ENCODE results near the gene CD247. TPM values are rescaled to one million over a fixed set of nuclear protein-coding genes. Genes with fewer than 3 reads are reported as not detected.

Gene CD247
- total and polyA plus RNA-seq, 9 of the 15 experiments (the other 6 are each of a cell fraction or from before 2014, with no cell fraction given) = 0.08 to 0.42 (median 0.28) TPM; not detected in 5

DNA sequence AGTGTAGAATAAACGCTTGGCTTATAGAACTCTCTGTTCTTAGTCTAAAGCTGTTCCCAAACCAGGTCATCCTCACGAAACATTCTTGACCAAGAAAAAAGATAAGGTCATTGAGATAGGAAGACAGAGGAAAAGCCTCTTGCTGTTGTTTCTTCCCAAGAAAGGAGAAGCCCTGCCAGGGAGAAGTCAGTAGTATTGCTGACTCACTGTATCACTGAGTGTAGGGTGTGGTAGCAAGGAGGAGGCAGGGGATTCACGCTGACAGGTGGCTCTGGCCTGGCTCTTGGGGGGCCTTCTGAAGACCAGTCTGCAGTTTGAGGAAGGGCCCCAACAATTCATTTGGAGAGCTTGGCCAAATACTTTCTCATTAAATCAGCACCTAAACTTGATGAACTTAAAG lies 97.8 kb downstream of the CD247 start (continued):
- TF ChIP-seq POLR3G (IDR thresholded peaks at IDR 0.05; ENCODE audit: extremely low read depth, insufficient read length, insufficient replicate concordance) (no peak), RBM34 (IDR thresholded peaks at IDR 0.05; ENCODE audit: borderline replicate concordance, insufficient read depth, low read length) (no peak), HNRNPL (IDR thresholded peaks at IDR 0.05; ENCODE audit: low read depth, low read length) (no peak), FOS (IDR thresholded peaks at IDR 0.05; ENCODE audit: extremely low read depth, insufficient read length) (no peak), NFE2L1 (tag; IDR thresholded peaks at IDR 0.05; ENCODE audit: borderline replicate concordance, low read depth) (peak; percentile 69; the same call in 1 of the 2 replicates), ZNF830 (CRISPR knock-in tag; IDR thresholded peaks at IDR 0.05) (no peak), MAFK (IDR thresholded peaks at IDR 0.05; ENCODE audit: low read length) (peak; percentile 74), KLF1 (tag; IDR thresholded peaks at IDR 0.05) (no peak), RHOXF2B (CRISPR knock-in tag; conservative IDR thresholded peaks at IDR 0.05) (no peak), YBX1 (IDR thresholded peaks at IDR 0.05) (no peak), ZSCAN32 (CRISPR knock-in tag; IDR thresholded peaks at IDR 0.05) (no peak), ZNF589 (CRISPR knock-in tag; IDR thresholded peaks at IDR 0.05; ENCODE audit: low read depth) (no peak), ZKSCAN8 (CRISPR knock-in tag; IDR thresholded peaks at IDR 0.05) (no peak), ARID1B (IDR thresholded peaks at IDR 0.05) (peak; percentile 39), FOSL1 (tag; conservative IDR thresholded peaks at IDR 0.05) (peak; percentile 34; the same call in 1 of the 2 replicates), PHTF2 (CRISPR knock-in tag; IDR thresholded peaks at IDR 0.05) (no peak), POLR2AphosphoS5 (IDR thresholded peaks at IDR 0.05; ENCODE audit: control insufficient read depth, insufficient read depth, low read depth, low read length) (no peak), ZBTB1 (CRISPR knock-in tag; IDR thresholded peaks at IDR 0.05; ENCODE audit: borderline replicate concordance, low read depth) (no peak), CEBPB (tag; IDR thresholded peaks at IDR 0.05) (no peak), ZNF507 (tag; conservative IDR thresholded peaks at IDR 0.05) (no peak), CBX8 (IDR thresholded peaks at IDR 0.05; ENCODE audit: borderline replicate concordance, extremely low read depth, low read depth, low read length, poor library complexity, severe bottlenecking) (no peak), EGR1 (conservative IDR thresholded peaks at IDR 0.05) (no peak), GTF2A2 (tag; IDR thresholded peaks at IDR 0.05) (no peak)
- TF ChIP-seq, protein P1, sequence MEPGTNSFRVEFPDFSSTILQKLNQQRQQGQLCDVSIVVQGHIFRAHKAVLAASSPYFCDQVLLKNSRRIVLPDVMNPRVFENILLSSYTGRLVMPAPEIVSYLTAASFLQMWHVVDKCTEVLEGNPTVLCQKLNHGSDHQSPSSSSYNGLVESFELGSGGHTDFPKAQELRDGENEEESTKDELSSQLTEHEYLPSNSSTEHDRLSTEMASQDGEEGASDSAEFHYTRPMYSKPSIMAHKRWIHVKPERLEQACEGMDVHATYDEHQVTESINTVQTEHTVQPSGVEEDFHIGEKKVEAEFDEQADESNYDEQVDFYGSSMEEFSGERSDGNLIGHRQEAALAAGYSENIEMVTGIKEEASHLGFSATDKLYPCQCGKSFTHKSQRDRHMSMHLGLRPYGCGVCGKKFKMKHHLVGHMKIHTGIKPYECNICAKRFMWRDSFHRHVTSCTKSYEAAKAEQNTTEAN (CRISPR knock-in tag; IDR thresholded peaks at IDR 0.05) = no peak
- TF ChIP-seq, protein P2, sequence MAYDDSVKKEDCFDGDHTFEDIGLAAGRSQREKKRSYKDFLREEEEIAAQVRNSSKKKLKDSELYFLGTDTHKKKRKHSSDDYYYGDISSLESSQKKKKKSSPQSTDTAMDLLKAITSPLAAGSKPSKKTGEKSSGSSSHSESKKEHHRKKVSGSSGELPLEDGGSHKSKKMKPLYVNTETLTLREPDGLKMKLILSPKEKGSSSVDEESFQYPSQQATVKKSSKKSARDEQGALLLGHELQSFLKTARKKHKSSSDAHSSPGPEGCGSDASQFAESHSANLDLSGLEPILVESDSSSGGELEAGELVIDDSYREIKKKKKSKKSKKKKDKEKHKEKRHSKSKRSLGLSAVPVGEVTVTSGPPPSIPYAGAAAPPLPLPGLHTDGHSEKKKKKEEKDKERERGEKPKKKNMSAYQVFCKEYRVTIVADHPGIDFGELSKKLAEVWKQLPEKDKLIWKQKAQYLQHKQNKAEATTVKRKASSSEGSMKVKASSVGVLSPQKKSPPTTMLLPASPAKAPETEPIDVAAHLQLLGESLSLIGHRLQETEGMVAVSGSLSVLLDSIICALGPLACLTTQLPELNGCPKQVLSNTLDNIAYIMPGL (CRISPR knock-in tag; IDR thresholded peaks at IDR 0.05) = no peak
- TF ChIP-seq, protein P3, sequence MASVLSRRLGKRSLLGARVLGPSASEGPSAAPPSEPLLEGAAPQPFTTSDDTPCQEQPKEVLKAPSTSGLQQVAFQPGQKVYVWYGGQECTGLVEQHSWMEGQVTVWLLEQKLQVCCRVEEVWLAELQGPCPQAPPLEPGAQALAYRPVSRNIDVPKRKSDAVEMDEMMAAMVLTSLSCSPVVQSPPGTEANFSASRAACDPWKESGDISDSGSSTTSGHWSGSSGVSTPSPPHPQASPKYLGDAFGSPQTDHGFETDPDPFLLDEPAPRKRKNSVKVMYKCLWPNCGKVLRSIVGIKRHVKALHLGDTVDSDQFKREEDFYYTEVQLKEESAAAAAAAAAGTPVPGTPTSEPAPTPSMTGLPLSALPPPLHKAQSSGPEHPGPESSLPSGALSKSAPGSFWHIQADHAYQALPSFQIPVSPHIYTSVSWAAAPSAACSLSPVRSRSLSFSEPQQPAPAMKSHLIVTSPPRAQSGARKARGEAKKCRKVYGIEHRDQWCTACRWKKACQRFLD (CRISPR knock-in tag; IDR thresholded peaks at IDR 0.05) = no peak
